ENCODE results near the gene SETBP1.
"Not testable (repeated sequence)": the region's sequence is repeated elsewhere in the genome, so short reads cannot be mapped to it uniquely, and the experiment has no call there.

The SETBP1 gene

DNA sequence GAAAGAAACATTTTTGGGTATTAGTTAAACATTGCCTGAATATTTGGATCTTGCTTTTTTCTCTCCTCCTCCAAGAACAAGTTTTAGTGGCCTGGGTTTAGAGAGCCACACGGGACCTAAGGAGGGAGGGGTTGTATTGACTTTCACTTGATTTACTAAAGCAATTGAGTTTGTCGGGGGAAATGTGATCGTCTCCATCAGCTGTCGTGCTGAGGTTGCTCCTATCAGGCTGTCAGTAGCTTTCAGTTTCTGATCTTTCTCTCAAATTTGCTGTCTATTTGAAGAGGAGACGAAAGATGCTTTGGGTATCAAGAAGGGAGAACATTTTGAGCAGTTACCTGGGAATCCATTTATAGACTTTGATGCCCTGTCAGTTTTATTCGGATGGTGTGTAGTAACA lies 106.0 kb downstream of the SETBP1 start:
- in situ Hi-C loops (cut with MboI; ENCODE audit: low sequenced_read_pairs): no loop called here

DNA sequence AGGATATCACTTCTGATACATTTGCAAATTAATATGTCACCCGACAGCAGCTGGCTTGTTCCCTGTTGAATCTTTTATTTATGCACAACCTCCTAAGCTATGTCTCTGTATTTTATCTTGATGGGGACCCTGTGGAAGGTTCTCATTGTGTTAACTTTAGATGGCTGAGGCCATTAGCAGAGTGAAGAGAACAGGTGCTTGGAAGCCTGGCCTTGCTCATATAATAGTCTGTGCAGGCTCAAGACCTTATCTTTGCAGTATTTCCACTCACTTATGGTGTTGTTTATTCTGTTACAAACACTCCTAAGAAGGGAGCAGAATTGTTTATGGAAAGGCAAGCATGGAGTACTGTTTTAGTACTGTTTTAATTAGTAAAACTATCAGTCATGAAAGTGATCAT lies 107.6 kb downstream of the SETBP1 start:
- in situ Hi-C loops (cut with MboI; ENCODE audit: low sequenced_read_pairs): no loop called here

DNA sequence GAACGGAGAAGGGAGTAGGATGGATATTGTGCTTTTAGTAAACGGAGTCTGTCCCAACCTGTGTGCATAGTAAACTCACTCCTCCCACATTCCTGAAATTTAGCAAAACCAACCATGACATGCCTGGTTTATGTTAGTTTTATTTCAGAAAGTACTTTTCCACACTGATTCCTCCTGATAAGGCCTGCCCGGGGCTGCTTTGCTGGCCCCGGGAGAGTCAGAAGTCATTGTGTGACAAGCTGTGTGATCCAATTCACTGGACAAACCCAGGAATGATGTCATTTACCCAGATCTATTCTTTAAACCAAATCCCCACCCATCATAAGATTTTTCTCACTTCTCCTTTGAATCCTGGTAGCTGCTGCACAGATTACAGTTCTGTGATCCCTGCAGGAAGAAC lies 109.0 kb downstream of the SETBP1 start:
- in situ Hi-C loops (cut with MboI; ENCODE audit: low sequenced_read_pairs): no loop called here

DNA sequence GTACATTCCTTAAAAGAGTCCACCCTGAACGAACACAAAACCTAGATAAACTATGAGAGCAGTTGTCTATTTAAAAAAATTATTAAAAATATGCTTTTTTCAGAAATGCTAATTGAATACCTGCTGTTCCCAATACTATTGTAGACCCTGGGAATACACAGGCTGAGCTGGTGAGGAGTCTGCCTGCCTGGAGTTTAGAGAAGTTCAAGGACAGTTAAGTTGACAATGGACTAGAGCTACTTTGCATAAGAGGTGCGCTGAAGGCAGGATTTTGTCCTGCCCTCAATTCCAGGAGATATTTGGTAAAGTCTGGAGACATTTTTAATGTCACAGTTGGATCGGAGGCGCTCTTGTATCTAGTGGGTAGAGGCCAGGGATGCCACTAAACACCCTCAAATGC lies 110.2 kb downstream of the SETBP1 start:
- in situ Hi-C loops (cut with MboI; ENCODE audit: low sequenced_read_pairs): no loop called here

DNA sequence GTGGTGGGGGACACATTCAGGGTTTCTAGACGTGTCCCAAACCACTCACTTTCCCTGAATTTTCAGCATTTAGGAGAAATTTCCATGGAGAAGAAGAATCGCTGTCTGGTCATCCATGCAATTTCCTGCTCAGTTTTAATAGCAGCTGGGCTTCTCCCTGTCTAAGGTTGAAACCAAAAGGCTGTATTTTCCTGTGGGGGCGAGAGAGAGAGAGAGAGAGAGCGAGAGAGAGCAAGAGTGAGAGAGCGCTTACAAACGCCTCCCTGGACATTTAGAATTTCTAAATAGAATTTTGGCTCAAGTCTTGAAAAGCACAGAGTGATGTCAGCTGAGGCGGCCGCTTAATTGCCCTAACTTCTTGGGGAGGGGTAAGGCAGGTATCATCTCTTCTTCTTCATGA lies 110.8 kb downstream of the SETBP1 start:
- in situ Hi-C loops (cut with MboI; ENCODE audit: low sequenced_read_pairs): no loop called here

DNA sequence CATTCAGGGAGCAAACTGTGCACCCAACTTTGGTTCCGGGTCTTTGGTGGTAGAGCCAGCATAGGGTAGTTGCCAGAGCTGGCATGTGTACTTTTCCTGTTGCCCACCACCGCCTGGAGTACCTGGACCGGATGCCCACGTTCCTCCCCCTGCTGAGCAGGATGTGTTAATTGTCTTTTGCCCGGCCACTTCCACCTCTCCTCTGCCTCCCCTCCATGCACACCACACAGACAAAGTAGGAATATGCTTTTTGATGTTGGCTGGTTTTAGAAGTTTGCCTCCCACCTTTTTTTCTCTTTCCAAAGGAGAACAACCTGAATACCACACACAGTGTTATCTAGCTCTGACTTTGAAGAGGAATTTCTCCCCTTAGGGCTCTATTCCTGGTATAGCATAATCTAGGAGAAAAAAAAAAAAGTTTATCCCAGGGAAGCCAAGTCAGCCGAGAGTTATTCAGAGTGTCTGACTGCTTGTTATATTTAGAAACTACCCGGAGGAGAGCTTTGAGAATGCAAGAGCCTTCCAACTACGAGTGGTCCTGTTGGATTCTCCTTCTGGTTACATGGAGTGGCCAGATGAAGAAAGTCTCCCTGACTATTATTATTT lies 111.9 kb downstream of the SETBP1 start:
- in situ Hi-C loops (cut with MboI; ENCODE audit: low sequenced_read_pairs): no loop called here

DNA sequence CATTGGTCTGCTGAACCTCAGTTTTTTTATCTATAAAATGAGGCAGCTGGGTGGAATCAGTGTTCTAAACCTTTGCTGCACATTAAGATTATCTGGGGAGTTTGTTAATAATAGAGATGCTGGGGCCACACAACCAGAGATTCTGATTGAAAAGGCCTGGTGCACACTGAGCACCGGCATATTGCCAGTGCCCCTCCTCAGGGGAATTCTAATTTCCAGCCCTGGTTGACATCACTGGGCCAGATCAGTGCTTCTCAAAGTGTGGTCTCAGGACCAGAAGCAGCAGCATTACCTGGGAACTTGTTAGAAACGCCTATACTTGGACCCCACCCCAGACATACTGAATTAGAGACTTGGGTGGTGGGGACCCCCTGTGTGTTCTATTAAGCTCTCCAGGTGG lies 112.5 kb downstream of the SETBP1 start:
- in situ Hi-C loops (cut with MboI; ENCODE audit: low sequenced_read_pairs): no loop called here

DNA sequence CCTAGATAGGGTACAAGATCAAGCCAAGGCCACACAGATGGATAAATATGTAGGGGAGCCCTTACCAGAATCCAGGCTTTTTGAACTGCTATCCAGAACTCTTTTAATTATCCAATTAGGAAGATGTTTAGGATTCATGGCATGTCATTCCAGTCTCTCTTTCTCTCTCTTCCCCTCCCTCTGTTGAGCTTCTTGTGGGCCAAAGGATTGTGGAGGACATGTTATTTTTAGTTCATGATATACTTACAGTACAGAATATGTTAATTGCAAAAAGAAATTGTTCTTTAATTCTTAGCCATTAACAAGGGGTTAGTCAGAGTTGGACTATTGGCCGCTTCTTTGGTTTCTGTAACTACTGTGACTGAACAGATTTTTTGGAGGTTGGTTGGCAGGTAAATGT lies 113.0 kb downstream of the SETBP1 start:
- in situ Hi-C loops (cut with MboI; ENCODE audit: low sequenced_read_pairs): no loop called here

DNA sequence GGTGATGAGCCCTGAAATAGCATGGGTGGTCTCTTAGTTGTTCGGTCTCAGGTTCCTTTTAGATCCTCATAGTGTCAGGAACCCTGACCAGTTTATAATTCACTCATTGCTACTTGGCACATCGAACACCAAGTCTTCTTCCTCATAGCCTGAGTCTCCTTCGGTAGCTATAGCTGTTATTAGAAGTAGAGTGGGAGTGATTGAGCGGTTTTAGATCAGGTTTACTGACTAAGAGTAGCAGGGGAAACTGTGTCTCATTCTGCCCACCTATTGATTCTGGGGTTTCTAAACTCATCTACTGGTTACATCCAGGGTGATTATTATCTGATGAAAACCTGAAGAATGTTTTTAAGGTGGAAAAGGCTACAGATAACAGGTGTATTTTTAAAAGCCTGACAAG lies 114.6 kb downstream of the SETBP1 start:
- in situ Hi-C loops (cut with MboI; ENCODE audit: low sequenced_read_pairs): no loop called here

DNA sequence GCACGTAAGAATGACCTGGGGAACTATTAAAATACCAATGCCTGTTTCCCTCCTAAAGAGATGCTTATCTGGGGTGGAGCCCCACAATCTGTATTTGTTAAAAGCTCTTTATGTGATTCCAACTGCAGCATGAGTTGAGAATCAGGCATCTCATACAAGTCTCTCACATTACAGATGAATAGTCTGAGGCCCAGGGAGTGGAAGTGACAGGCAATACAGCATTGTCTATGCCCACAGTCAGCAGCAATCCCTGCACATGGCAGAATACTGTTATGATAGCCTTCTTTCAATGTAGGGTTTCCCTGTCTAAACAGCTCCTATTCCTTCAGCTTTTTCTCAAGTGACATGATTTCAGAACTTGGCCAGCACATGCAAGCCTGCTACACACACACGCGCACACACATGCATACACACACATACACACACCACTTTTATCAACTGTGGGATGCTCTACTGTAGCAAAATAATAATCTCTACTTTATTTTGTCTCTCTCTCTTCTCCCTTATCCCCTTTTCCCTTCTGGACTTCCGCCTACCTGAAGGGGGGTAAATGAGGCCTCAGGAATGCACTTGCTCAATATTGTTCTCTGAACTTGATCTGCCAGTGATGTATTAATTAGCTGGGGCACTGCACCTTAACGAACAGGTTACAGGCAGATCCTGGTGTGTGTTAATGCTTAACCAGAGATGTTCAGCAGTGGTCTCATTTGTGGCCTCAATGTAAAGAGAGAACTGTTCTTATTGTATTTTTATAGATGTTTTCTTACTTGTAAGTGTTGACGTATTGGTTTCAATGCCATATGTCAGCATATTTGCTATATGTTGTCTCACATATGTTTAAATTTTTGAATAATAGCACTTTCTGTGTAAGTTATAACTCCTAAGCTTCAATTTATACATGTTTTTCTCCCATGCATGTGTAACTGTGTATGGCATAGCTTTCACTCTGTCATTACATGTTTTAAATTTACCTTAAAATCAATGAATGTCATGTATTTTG lies 116.0 kb downstream of the SETBP1 start:
- in situ Hi-C loops (cut with MboI; ENCODE audit: low sequenced_read_pairs): no loop called here

DNA sequence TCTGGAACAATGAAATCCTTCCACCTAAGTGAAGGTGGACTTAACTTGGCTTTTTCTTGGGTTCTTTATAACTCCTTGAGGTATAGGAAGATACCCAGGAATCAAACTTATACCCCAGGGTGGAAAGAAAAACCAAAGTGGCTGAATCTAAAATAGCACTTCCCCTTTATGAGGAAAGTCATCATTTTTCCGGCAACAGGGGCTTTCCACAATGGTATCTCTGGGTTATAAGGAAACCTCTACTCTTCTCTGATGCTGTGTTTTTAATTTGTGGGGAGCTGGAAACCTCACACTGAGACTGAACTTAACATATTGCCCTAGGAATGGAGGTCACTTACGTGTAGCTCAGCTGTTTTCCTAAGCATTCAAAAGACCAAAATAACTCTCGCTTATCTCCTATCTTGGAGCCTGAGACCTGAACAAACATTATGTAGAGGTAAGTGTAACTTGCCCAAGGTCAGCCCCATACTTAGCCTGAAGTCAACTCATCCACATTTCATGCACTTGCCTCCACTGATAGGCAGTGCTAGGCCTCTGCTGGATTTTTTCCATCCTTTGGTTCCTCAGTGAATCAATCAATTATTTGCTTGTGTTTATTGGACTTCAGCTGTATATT lies 117.9 kb downstream of the SETBP1 start:
- in situ Hi-C loops (cut with MboI; ENCODE audit: low sequenced_read_pairs): no loop called here

DNA sequence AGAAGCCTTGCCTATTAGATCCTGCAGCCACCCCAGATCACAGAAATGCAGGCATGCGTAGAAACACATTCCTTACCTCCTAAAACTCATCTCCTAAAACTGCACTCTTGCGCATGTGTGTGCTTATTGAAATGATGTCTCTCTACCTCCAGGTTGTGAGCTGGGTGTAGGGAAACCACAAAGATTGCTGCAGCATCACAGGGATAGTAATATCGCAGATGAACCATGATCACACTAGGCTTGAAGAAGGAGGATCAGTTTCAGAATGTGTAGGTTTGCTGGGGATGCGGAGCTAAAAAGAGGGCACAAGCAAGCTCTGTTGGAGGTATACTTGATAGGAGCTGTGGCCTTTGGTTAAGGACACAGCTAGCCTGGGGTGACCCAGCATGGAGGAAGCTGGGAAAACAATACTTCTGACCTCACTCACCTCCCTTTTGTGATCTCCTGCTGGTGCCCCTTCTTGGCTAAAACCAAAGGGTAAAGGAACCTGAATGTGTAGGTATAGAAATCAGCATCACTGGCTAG lies 118.8 kb downstream of the SETBP1 start:
- in situ Hi-C loops (cut with MboI; ENCODE audit: low sequenced_read_pairs): no loop called here

DNA sequence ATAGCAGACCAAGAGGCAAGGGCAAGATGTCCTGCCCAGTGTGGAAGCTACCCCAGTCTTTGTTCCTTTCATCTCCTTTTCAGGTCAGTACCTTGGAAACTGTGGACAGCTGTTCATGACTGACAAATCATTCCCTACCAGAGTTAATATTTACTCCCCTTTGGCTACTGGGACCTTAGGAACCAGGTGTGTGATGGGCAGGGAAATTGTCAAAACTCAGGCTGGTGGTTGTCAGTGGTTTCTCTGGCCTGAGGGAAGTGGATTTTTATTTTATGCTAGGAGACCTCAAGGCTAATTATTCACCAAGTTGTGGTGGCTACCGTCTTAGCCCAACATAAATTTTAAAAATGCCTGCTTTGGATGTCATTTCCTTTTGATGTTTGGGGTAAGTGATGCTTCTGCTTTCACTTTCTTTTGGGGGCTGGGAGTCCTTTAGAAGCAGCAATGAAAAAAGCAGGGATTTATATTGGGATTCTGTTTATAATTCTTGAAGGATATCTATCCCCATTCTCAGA lies 119.3 kb downstream of the SETBP1 start:
- in situ Hi-C loops (cut with MboI; ENCODE audit: low sequenced_read_pairs): no loop called here

DNA sequence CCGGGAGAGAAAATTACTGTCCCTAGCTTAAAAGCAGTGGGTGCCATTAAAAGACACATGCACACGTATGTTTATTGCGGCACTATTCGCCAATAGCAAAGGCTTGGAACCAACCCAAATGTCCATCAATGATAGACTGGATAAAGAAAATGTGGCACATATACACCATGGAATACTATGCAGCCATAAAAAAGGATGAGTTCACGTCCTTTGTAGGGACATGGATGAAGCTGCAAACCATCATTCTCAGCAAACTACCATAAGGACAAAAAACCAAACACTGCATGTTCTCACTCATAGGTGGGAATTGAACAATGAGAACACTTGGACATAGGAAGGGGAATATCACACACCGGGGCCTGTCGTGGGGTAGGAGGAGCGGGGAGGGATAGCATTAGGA lies 120.1 kb downstream of the SETBP1 start:
- in situ Hi-C loops (cut with MboI; ENCODE audit: low sequenced_read_pairs): not testable (repeated sequence)

DNA sequence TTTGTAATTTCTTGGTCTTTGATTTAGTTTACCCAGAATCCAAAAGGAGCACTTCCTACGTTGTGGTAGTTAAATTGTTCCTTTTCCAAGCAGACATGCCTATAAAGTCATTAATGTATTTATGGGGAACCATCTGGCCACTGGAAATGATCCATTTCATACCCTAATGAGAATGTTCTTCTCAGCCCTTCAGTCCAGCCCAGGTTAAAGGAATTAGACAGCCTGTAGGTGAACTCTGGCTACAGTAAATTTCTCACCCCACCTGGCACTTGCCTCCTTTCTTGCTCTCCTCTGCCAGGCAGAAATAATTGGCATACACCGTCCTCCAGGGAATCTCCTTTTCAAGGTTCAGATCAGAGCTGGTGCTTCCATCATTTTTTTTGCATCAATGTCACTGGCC lies 121.1 kb downstream of the SETBP1 start:
- in situ Hi-C loops (cut with MboI; ENCODE audit: low sequenced_read_pairs): no loop called here

DNA sequence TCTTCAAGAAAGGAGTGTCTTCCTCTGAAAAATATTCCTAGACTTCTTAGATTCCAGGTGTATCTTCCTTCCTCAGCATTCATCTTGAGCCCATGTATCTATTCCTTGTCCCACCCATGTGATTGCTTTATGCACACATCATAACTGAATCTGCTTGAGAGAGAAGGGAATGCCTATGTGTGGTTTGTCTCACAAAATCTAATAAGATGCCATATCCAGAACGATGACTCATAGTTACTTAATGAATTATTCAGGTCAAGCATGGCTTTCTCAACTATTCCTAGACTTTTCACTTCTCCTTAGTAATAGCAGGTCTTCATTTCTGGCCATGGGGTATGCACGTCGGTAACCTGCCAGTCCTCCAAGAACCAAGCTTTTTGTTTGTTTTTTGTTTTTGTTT lies 121.8 kb downstream of the SETBP1 start:
- in situ Hi-C loops (cut with MboI; ENCODE audit: low sequenced_read_pairs): no loop called here

DNA sequence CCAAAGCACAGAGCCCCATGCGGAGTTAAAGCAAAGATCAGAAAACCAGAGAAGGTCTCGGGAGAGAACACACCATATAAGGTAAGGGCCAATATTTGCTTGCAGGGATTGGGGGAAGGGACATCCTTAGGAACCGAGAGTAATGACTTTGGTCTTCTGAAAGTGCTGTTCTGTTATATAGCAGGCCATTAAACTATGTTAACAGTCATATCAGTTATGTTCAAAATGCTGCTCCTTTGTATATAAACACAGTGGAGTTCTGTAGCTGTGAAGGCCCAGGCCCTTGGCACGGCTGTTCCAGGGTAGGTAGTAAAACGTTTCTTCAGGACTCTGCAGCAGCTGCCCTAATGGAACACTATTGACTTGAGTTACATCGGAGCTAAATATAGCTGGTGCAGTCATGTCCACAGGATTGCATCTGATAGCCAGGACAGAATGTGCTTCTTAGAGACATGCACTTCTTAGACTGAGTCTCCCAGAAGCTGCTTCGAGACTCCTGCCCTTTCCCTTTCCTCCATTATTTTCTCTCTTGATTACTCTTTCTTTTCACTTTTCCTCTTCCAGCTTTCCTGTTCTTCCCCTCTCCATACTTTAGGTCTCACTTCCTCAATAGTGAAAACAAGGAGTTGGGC lies 122.4 kb downstream of the SETBP1 start:
- in situ Hi-C loops (cut with MboI; ENCODE audit: low sequenced_read_pairs): no loop called here

DNA sequence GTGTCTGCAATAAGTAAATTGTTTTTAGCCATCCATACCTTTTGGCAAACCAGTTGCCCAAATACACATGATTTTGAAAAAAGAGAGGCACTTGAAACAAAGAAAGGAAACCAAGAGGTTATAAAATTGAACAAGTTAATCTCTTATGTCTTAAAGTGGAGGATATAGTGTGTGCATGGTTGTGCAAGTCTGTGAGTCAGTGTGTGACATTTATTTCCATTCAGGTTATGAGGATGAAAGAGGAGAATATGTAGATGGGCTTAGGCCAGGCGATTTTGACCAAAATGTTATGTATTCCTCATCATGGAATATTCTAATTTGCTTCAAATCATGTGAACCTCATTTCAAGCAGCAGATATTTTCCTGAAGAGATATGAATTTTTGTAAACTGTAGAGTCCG lies 123.3 kb downstream of the SETBP1 start:
- in situ Hi-C loops (cut with MboI; ENCODE audit: low sequenced_read_pairs): no loop called here

DNA sequence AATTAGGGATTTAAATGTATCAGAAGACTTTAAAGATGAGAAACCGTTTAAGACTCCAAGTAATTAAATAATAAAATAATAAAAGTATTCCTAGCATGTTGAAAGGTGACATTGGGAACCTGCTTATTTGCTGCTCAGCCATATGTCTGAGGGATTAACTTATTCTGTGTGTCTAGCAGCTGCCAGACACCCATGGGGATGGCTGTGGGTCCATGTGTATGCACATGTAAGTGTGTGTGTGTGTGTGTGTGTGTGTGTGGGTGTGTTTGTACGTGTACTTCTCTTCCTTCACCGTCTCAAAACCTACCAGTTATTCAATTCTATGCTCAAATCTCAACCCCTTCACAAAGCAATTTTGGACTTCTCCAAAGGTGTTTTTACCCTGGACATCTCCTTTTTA lies 124.5 kb downstream of the SETBP1 start:
- in situ Hi-C loops (cut with MboI; ENCODE audit: low sequenced_read_pairs): no loop called here

DNA sequence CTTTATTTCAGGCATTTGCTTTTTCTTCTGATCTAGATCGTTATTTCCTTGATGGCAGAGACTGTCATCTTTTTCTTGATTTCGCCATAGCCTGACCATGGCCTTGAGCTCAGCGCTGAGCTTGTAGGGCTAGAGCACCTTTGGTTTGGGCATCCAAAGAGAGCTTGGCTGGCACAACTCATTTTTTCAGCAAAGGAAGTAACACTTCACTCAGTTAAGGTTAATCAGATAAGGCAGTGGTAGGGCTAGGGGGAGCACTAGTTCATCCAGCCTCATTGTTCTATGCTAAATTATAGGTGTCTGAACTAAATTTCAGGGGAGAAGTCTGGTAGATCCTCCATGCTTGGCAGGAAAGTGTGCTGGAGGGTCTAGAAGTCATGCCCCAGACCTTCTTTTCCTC lies 125.0 kb downstream of the SETBP1 start:
- in situ Hi-C loops (cut with MboI; ENCODE audit: low sequenced_read_pairs): no loop called here

DNA sequence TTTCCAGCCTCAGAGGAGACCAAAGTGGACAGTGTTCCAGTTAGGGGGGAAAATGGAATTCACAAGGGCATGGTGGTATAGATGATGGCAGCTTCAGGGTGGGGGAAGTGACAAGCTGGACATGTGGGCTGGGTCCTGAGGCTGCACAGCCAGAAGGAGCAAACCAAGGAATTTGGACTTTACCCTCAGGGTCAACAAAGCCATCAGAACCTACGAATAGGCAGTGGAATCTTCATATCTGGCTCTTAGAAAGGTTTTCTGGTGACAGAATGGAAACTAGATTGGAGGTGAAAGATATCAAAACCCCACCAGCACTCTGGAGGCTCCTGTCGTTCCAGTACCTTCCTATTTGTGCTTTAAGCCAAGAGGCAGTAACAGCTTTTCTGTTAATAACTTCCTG lies 127.1 kb downstream of the SETBP1 start:
- in situ Hi-C loops (cut with MboI; ENCODE audit: low sequenced_read_pairs): no loop called here

All from HL-60/S4 treated with phorbol 12-myristate 13-acetate at 8.2 ng/mL for 4 days and 3 days (cell line).